ENCODE results near the gene HFE. TPM values are rescaled to one million over a fixed set of nuclear protein-coding genes. Genes with fewer than 3 reads are reported as not detected.
A peak's percentile ranks its signal among the peaks of the same experiment; 100 is the strongest.
"Not testable (repeated sequence)": the region's sequence is repeated elsewhere in the genome, so short reads cannot be mapped to it uniquely, and the experiment has no call there.

The HFE gene
- total and polyA plus RNA-seq, 2 donors from 2014 or later = 6.3 to 10.6 TPM

- FAIRE-seq (no peak), DNase-seq (no peak)
- H3K36me3 ChIP-seq (ENCODE audit: control insufficient read depth in 2 of 3, insufficient read depth in 3 of 3, low read length in 3 of 3) = no peaks in the 10 kb centered on the region
- intact Hi-C loops (cut with DNase I) = no loop called here
- H3K9ac ChIP-seq (ENCODE audit: low read length in 3 of 3) = no peak overlapping the region
- H3K4me3 ChIP-seq (ENCODE audit: low read length in 3 of 3) = no peak overlapping the region
- H3K4me1 ChIP-seq (ENCODE audit: control insufficient read depth in 2 of 3, insufficient read depth in 2 of 3, low read depth in 1 of 3, low read length in 3 of 3) = no peaks in the 10 kb centered on the region
- H3K27me3 ChIP-seq (ENCODE audit: control insufficient read depth, insufficient read depth, low read length) = no peaks in the 10 kb centered on the region
- no peak for TF ChIP-seq CTCF (IDR thresholded peaks at IDR 0.05; ENCODE audit: borderline replicate concordance, extremely low read depth, insufficient read depth)
- H3K27ac ChIP-seq (ENCODE audit: low read depth in 2 of 2, low read length in 2 of 2) = no peak overlapping the region
- H3K9me3 ChIP-seq (ENCODE audit: control insufficient read depth in 2 of 3, insufficient read depth in 1 of 3, low read length in 3 of 3) = no peaks in the 10 kb centered on the region
These were observed 29.0 kb downstream of the HFE start for GRCh38 chr6:26116267-26116666.

- intact Hi-C loops (cut with DNase I) = no loop called here
- Histone ChIP-seq H3K9ac (ENCODE audit: low read length in 3 of 3) (peak overlapping the region in 1 of 3 donors; percentile 20), H3K27ac (ENCODE audit: low read depth in 2 of 2, low read length in 2 of 2) (no peak overlapping the region), H3K27me3 (ENCODE audit: control insufficient read depth, insufficient read depth, low read length) (no peaks in the 10 kb centered on the region), H3K4me1 (ENCODE audit: control insufficient read depth in 2 of 3, insufficient read depth in 2 of 3, low read depth in 1 of 3, low read length in 3 of 3) (peaks cover 0 to 5% (median 3%) of the 10 kb centered on the region in 3 donors), H3K4me3 (ENCODE audit: low read length in 3 of 3) (no peak overlapping the region), H3K9me3 (ENCODE audit: control insufficient read depth in 2 of 3, insufficient read depth in 1 of 3, low read length in 3 of 3) (no peaks in the 10 kb centered on the region), H3K36me3 (ENCODE audit: control insufficient read depth in 2 of 3, insufficient read depth in 3 of 3, low read length in 3 of 3) (no peaks in the 10 kb centered on the region)
- FAIRE-seq = no peak
- no peak for TF ChIP-seq CTCF (IDR thresholded peaks at IDR 0.05; ENCODE audit: borderline replicate concordance, extremely low read depth, insufficient read depth)
- peak in 4 of 5 donors; percentile 56 to 80 (median 72) for DNase-seq
These were observed 31.8 kb downstream of the HFE start for GRCh38 chr6:26118999-26119398.

GRCh38 chr6:26120115-26120514, 32.9 kb downstream of the HFE start:
- DNase-seq; H3K9me3 ChIP-seq (ENCODE audit: control insufficient read depth in 2 of 3, insufficient read depth in 1 of 3, low read length in 3 of 3); H3K36me3 ChIP-seq (ENCODE audit: control insufficient read depth in 2 of 3, insufficient read depth in 3 of 3, low read length in 3 of 3); H3K27me3 ChIP-seq (ENCODE audit: control insufficient read depth, insufficient read depth, low read length); H3K27ac ChIP-seq (ENCODE audit: low read depth in 2 of 2, low read length in 2 of 2); intact Hi-C loops (cut with DNase I); H3K9ac ChIP-seq (ENCODE audit: low read length in 3 of 3); H3K4me1 ChIP-seq (ENCODE audit: control insufficient read depth in 2 of 3, insufficient read depth in 2 of 3, low read depth in 1 of 3, low read length in 3 of 3); FAIRE-seq; H3K4me3 ChIP-seq (ENCODE audit: low read length in 3 of 3): not testable (repeated sequence)

GRCh38 chr6:26120807-26121140, 33.5 kb downstream of the HFE start:
- TF ChIP-seq CTCF (IDR thresholded peaks at IDR 0.05; ENCODE audit: borderline replicate concordance, extremely low read depth, insufficient read depth) = no peak
- Histone ChIP-seq H3K27me3 (ENCODE audit: control insufficient read depth, insufficient read depth, low read length) (no peaks in the 10 kb centered on the region), H3K9ac (ENCODE audit: low read length in 3 of 3) (no peak overlapping the region), H3K27ac (ENCODE audit: low read depth in 2 of 2, low read length in 2 of 2) (peak overlapping the region; percentile 35 to 43), H3K4me3 (ENCODE audit: low read length in 3 of 3) (peak overlapping the region in 1 of 3 donors; percentile 27), H3K4me1 (ENCODE audit: control insufficient read depth in 2 of 3, insufficient read depth in 2 of 3, low read depth in 1 of 3, low read length in 3 of 3) (peaks cover 0 to 5% (median 3%) of the 10 kb centered on the region in 3 donors), H3K36me3 (ENCODE audit: control insufficient read depth in 2 of 3, insufficient read depth in 3 of 3, low read length in 3 of 3) (no peaks in the 10 kb centered on the region), H3K9me3 (ENCODE audit: control insufficient read depth in 2 of 3, insufficient read depth in 1 of 3, low read length in 3 of 3) (no peaks in the 10 kb centered on the region)
- no peak for FAIRE-seq
- intact Hi-C loops (cut with DNase I) = no loop called here
- no peak for DNase-seq
